ENCODE results near the gene AK5. TPM values are rescaled to one million over a fixed set of nuclear protein-coding genes. Genes with fewer than 3 reads are reported as not detected.
"Not testable (repeated sequence)": the region's sequence is repeated elsewhere in the genome, so short reads cannot be mapped to it uniquely, and the experiment has no call there.

AK5 gene
- total RNA-seq, 4 donors from 2014 or later: 0.17 to 1.6 (median 0.56) TPM; not detected in 1

GRCh38 chr1:77514921-77515776 is 233.3 kb downstream of the AK5 start:
- TF ChIP-seq POLR2A (IDR thresholded peaks at IDR 0.05): no peak
- TF ChIP-seq CTCF (IDR thresholded peaks at IDR 0.05): no peak
- H3K36me3 ChIP-seq: no peaks in the 10 kb centered on the region
- no peaks in the 10 kb centered on the region for H3K27me3 ChIP-seq
- no peak overlapping the region for H3K4me3 ChIP-seq (replicated peaks in 1 of 3)
- WGBS, 2 donors: 38 to 43% methylated on average over 10 of the region's 10 CpGs
- intact Hi-C loops (cut with DNase I): no loop called here
- H3K4me1 ChIP-seq: peaks cover 0 to 2% of the 10 kb centered on the region in 2 donors
- H3K27ac ChIP-seq: no peak overlapping the region
- DNase-seq: no peak
- H3K9me3 ChIP-seq: no peaks in the 10 kb centered on the region

GRCh38 chr1:77516106-77516505 is 234.3 kb downstream of the AK5 start:
- H3K36me3 ChIP-seq: no peaks in the 10 kb centered on the region
- TF ChIP-seq POLR2A (IDR thresholded peaks at IDR 0.05): no peak
- no peak for TF ChIP-seq CTCF (IDR thresholded peaks at IDR 0.05)
- H3K9me3 ChIP-seq: no peaks in the 10 kb centered on the region
- WGBS, 2 donors: 90 to 91% methylated on average over 2 of the region's 2 CpGs
- DNase-seq: no peak
- no peaks in the 10 kb centered on the region for H3K27me3 ChIP-seq
- H3K4me3 ChIP-seq (replicated peaks in 1 of 3): no peak overlapping the region
- intact Hi-C loops (cut with DNase I): no loop called here
- peaks cover 0 to 2% of the 10 kb centered on the region in 2 donors for H3K4me1 ChIP-seq
- no peak overlapping the region for H3K27ac ChIP-seq

GRCh38 chr1:77524038-77524437 is 242.2 kb downstream of the AK5 start:
- no peak for DNase-seq
- no peaks in the 10 kb centered on the region for H3K4me1 ChIP-seq
- no peak overlapping the region for H3K27ac ChIP-seq
- H3K36me3 ChIP-seq: no peaks in the 10 kb centered on the region
- H3K9me3 ChIP-seq: no peaks in the 10 kb centered on the region
- TF ChIP-seq POLR2A (IDR thresholded peaks at IDR 0.05) (no peak), CTCF (IDR thresholded peaks at IDR 0.05) (no peak)
- H3K27me3 ChIP-seq: no peaks in the 10 kb centered on the region
- intact Hi-C loops (cut with DNase I): no loop called here
- no peak overlapping the region for H3K4me3 ChIP-seq (replicated peaks in 1 of 3)
- WGBS, 2 donors: 95 to 97% methylated on average over 3 of the region's 3 CpGs

- intact Hi-C loops (cut with DNase I): loop anchor here (10.0 kb wide), 1 partner anchor 376 kb away; no protein-coding TSS in a partner anchor
- H3K36me3 ChIP-seq; H3K27ac ChIP-seq; H3K9me3 ChIP-seq; H3K4me1 ChIP-seq; DNase-seq; H3K4me3 ChIP-seq (replicated peaks in 1 of 3); H3K27me3 ChIP-seq: not testable (repeated sequence)
- 96 to 97% methylated on average over 8 of the region's 8 CpGs for WGBS, 2 donors
Observed at GRCh38 chr1:77531149-77531548, 249.3 kb downstream of the AK5 start.

- 91 to 97% methylated on average over 25 to 31 of the region's 49 CpGs for WGBS, 2 donors
- H3K27me3 ChIP-seq: not testable (repeated sequence)
Observed at GRCh38 chr1:77531596-77532280, 249.9 kb downstream of the AK5 start.

GRCh38 chr1:77532641-77533040 is 250.8 kb downstream of the AK5 start:
- TF ChIP-seq POLR2A (IDR thresholded peaks at IDR 0.05): no peak
- TF ChIP-seq CTCF (IDR thresholded peaks at IDR 0.05): no peak
- H3K27ac ChIP-seq: no peak overlapping the region
- no peak overlapping the region for H3K4me3 ChIP-seq (replicated peaks in 1 of 3)
- no peaks in the 10 kb centered on the region for H3K9me3 ChIP-seq
- no peaks in the 10 kb centered on the region for H3K4me1 ChIP-seq
- intact Hi-C loops (cut with DNase I): loop anchor here (10.0 kb wide), 1 partner anchor 378 kb away; no protein-coding TSS in a partner anchor
- WGBS, 2 donors: 87 to 90% methylated on average over 4 of the region's 4 CpGs
- H3K27me3 ChIP-seq: no peaks in the 10 kb centered on the region
- DNase-seq: no peak
- H3K36me3 ChIP-seq: no peaks in the 10 kb centered on the region

More at GRCh38 chr1:77531596-77532280, 249.9 kb downstream of the AK5 start:
- intact Hi-C loops (cut with DNase I): loop anchor here (10.0 kb wide), 1 partner anchor 377 kb away; no protein-coding TSS in a partner anchor
- not testable (repeated sequence) for DNase-seq; H3K36me3 ChIP-seq; H3K4me1 ChIP-seq; H3K27ac ChIP-seq; H3K4me3 ChIP-seq (replicated peaks in 1 of 3); H3K9me3 ChIP-seq
